HepG2 (cell line): Measurements from ENCODE around the gene PTPA. TPM values are rescaled to one million over a fixed set of nuclear protein-coding genes. Genes with fewer than 3 reads are reported as not detected.
A peak's percentile ranks its signal among the peaks of the same experiment; 100 is the strongest.

Experiments used
- DNMT1 ChIP-seq: sonication (generic); formaldehyde crosslinking; IDR thresholded peaks from 2 replicates; pipeline ENCODE4 v1.5.1; 2020; ENCODE audit warnings: mild to moderate bottlenecking, missing genetic modification reagents
- GTF3A ChIP-seq: sonication (generic); formaldehyde crosslinking; conservative IDR thresholded peaks from 2 replicates; pipeline ENCODE4 v1.4.0; 2020; ENCODE audit warnings: mild to moderate bottlenecking, missing genetic modification reagents
- HES4 ChIP-seq: sonication (generic); formaldehyde crosslinking; IDR thresholded peaks from 2 replicates; pipeline ENCODE4 v1.9.0; 2021; ENCODE audit warnings: mild to moderate bottlenecking, missing genetic modification reagents, borderline replicate concordance
- NPAS2 ChIP-seq: sonication (generic); formaldehyde crosslinking; IDR thresholded peaks from 2 replicates; pipeline ENCODE4 v1.8.0; 2022; ENCODE audit warnings: mild to moderate bottlenecking, missing genetic modification reagents, borderline replicate concordance
- POLR2AphosphoS2 ChIP-seq: IDR thresholded peaks from 2 replicates; pipeline ENCODE4 v1.6.1; 2011; ENCODE audit warnings: low read depth, low read length, improper control_type of control experiment
- POLR2G ChIP-seq: fragments of 200-400 bp; formaldehyde crosslinking; IDR thresholded peaks from 2 replicates; pipeline ENCODE4 v1.6.1; 2018; ENCODE audit warnings: mild to moderate bottlenecking, low read depth, low read length, moderate library complexity
- RELA ChIP-seq: sonication (generic); formaldehyde crosslinking; IDR thresholded peaks from 2 replicates; pipeline ENCODE4 v1.4.0; 2020; ENCODE audit warnings: missing genetic modification reagents
- REPIN1 ChIP-seq: sonication (generic); formaldehyde crosslinking; IDR thresholded peaks from 2 replicates; pipeline ENCODE4 v1.8.0; 2022; ENCODE audit warnings: missing genetic modification reagents, low read depth, mild to moderate bottlenecking, borderline replicate concordance
- RXRB ChIP-seq: IDR thresholded peaks from 2 replicates; pipeline ENCODE4 v1.6.1; 2016; ENCODE audit warnings: borderline replicate concordance, missing genetic modification reagents, missing compliant biosample characterization
- SAP130 ChIP-seq: IDR thresholded peaks from 2 replicates; pipeline ENCODE4 v1.6.1; 2016; ENCODE audit warnings: low read depth
- SCMH1 ChIP-seq: sonication (generic); formaldehyde crosslinking; IDR thresholded peaks from 2 replicates; pipeline ENCODE4 v1.9.0; 2021; ENCODE audit warnings: missing genetic modification reagents, mild to moderate bottlenecking, borderline replicate concordance
- TOE1 ChIP-seq: sonication (generic); formaldehyde crosslinking; IDR thresholded peaks from 2 replicates; pipeline ENCODE4 v1.4.0; 2020; ENCODE audit warnings: mild to moderate bottlenecking, missing genetic modification reagents
- TOPORS ChIP-seq: sonication (generic); formaldehyde crosslinking; IDR thresholded peaks from 2 replicates; pipeline ENCODE4 v1.8.0; 2023; ENCODE audit warnings: mild to moderate bottlenecking, missing genetic modification reagents
- TP53 ChIP-seq: sonication (generic); formaldehyde crosslinking; conservative IDR thresholded peaks from 2 replicates; pipeline ENCODE4 v1.4.0; 2020; ENCODE audit warnings: missing genetic modification reagents
- ZMYM2 ChIP-seq: sonication (generic); formaldehyde crosslinking; IDR thresholded peaks from 2 replicates; pipeline ENCODE4 v1.8.0; 2022; ENCODE audit warnings: mild to moderate bottlenecking, missing genetic modification reagents
- ZNF343 ChIP-seq: sonication (generic); formaldehyde crosslinking; IDR thresholded peaks from 2 replicates; pipeline ENCODE4 v1.4.0; 2020; ENCODE audit warnings: mild to moderate bottlenecking, missing genetic modification reagents
- ZNF431 ChIP-seq: sonication (generic); formaldehyde crosslinking; IDR thresholded peaks from 2 replicates; pipeline ENCODE4 v1.9.0; 2022; ENCODE audit warnings: missing genetic modification reagents, low read depth, mild to moderate bottlenecking, borderline replicate concordance
- ZNF609 ChIP-seq: sonication (generic); formaldehyde crosslinking; IDR thresholded peaks from 2 replicates; pipeline ENCODE4 v1.4.0; 2020; ENCODE audit warnings: mild to moderate bottlenecking, missing genetic modification reagents, borderline replicate concordance
- ZNF644 ChIP-seq: IDR thresholded peaks from 2 replicates; pipeline ENCODE4 v1.6.1; 2016; ENCODE audit warnings: low read depth
- polyA plus RNA-seq, 8 experiments: library from polyadenylated mRNA; depleted of rRNA in 3 of 8; stranded (reverse) in 7 of 8; unstranded in 1 of 8; fragments of >200 nt; fragmentation: Illumina TruSeq in 4 of 8; extraction: Trizol in 4 of 8; gene quantifications; 2 replicates each; pipeline versions ENCODE4 v1.2.1 to v1.2.3, GENCODE V29; 2011 to 2016; ENCODE audit warnings: low read depth in 4 of 8, missing spikeins in 1 of 8, mixed read lengths in 1 of 8; ENCODE audit not compliant: insufficient read depth in 1 of 8
- total RNA-seq, 5 experiments: library from RNA; depleted of rRNA; stranded (reverse); fragments of >200 nt; fragmentation: Illumina TruSeq; extraction: Trizol; gene quantifications; 2 replicates each; pipeline ENCODE4 v1.2.3, GENCODE V29; 2016; ENCODE audit warnings: low read depth in 1 of 5
- TF ChIP-seq, protein P1 (sequence below): sonication (generic); formaldehyde crosslinking; IDR thresholded peaks from 2 replicates; pipeline ENCODE4 v1.5.1; 2020; ENCODE audit warnings: missing genetic modification reagents, mild to moderate bottlenecking, borderline replicate concordance
- TF ChIP-seq, protein P2 (sequence below): IDR thresholded peaks from 2 replicates; pipeline ENCODE4 v1.6.1; 2016; ENCODE audit warnings: missing genetic modification reagents, missing compliant biosample characterization

PTPA gene
- total and polyA plus RNA-seq, 2 of the 13 experiments (the other 11 are each of a cell fraction or from before 2014, with no cell fraction given) = 79.3 to 105 TPM

DNA sequence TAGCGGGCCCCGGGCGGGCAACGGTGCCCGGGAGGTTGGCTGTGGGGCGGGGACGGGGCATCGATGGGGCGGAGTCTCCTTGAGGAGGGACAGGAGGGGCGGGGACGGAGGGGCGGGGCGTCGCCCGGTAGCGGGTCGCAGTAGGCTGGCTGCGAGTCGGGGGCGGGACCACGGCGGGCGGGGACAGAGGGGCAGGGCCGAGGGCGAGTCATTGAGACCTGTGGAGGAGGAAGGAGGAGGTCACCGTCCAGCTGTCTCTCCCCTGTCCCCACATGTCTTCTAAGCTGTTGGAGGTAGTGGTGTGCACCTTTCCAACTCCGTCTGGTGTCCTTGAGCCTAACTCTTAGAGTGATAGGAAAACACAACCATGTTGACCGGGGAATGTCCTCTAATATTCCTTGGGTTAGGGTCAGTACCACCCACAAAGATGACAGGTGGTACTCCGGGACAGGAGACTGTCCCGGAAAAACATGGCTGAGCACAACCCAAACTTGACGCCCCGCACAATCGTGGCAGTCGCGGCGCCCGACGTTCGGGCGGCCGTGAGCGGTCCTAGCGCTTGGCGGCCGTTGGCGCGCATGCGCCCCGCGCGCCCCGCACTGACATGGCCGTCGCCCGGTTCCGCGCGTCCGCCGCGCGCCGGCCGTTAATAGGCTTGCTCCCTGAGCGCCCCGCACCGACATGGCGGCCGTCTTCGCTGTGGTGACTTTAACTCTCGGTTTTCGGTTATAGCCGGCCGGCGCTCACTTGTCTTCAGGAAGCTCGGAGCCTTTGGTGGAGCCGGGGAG is at the start of gene PTPA, which contains the start of gene CRAT (continued):
- TF ChIP-seq, protein P1, sequence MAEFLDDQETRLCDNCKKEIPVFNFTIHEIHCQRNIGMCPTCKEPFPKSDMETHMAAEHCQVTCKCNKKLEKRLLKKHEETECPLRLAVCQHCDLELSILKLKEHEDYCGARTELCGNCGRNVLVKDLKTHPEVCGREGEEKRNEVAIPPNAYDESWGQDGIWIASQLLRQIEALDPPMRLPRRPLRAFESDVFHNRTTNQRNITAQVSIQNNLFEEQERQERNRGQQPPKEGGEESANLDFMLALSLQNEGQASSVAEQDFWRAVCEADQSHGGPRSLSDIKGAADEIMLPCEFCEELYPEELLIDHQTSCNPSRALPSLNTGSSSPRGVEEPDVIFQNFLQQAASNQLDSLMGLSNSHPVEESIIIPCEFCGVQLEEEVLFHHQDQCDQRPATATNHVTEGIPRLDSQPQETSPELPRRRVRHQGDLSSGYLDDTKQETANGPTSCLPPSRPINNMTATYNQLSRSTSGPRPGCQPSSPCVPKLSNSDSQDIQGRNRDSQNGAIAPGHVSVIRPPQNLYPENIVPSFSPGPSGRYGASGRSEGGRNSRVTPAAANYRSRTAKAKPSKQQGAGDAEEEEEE (CRISPR knock-in tag) = no peak
- TF ChIP-seq RXRB (CRISPR knock-in tag) (no peak), SAP130 (CRISPR knock-in tag) (peak; percentile 80), NPAS2 (CRISPR knock-in tag) (no peak), ZNF609 (CRISPR knock-in tag) (no peak; the same call in 1 of the 2 replicates), DNMT1 (CRISPR knock-in tag) (peak; percentile 55; the same call in 1 of the 2 replicates), SCMH1 (CRISPR knock-in tag) (no peak), GTF3A (CRISPR knock-in tag) (no peak; the same call in 1 of the 2 replicates), HES4 (CRISPR knock-in tag) (peak; percentile 43), REPIN1 (CRISPR knock-in tag) (no peak), ZNF644 (CRISPR knock-in tag) (no peak), POLR2G (peak; percentile 94), RELA (no peak), ZMYM2 (CRISPR knock-in tag) (0 out of 2 replicates have a peak, but pooled peaks have one; percentile 7), TP53 (no peak), POLR2AphosphoS2 (no peak), TOE1 (no peak), ZNF431 (CRISPR knock-in tag) (peak; percentile 19; the same call in 1 of the 2 replicates), ZNF343 (CRISPR knock-in tag) (no peak), TOPORS (CRISPR knock-in tag) (no peak; the same call in 1 of the 2 replicates)
- TF ChIP-seq, protein P2, sequence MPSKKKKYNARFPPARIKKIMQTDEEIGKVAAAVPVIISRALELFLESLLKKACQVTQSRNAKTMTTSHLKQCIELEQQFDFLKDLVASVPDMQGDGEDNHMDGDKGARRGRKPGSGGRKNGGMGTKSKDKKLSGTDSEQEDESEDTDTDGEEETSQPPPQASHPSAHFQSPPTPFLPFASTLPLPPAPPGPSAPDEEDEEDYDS = peak; percentile 66
